AG08395 (cell line): ENCODE data around the gene GLI1.
"Not testable (repeated sequence)": the region's sequence is repeated elsewhere in the genome, so short reads cannot be mapped to it uniquely, and the experiment has no call there.

ENCODE experiments used
- DNase-seq: peaks from one replicate; pipeline ENCODE4 v3.0.0; 2012; ENCODE audit warnings: mixed read lengths, low spot score

Gene GLI1

GRCh38 chr12:57441846-57442427 lies 17.6 kb upstream of the GLI1 start:
- no peak for DNase-seq

DNA sequence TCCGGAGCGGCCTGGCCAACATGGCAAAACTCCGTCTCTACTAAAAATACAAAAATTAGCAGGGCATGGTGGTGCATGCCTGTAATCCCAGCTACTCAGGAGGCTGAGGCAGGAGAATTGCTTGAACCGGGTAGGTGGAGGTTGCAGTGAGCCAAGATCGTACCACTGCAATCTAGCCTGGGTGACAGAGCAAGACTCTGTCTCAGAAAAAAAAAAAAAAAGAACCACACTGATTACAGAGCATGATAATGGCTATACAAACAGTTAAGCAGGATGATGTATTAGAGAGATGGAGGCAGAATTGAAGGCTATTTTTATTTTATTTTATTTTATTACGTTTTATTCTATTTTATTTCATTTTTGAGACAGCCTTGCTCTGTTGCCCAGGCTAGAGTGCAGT lies 15.2 kb upstream of the GLI1 start:
- DNase-seq, result not testable (repeated sequence)

- DNase-seq, result no peak
Measured at GRCh38 chr12:57444744-57445143, 14.8 kb upstream of the GLI1 start.

DNA sequence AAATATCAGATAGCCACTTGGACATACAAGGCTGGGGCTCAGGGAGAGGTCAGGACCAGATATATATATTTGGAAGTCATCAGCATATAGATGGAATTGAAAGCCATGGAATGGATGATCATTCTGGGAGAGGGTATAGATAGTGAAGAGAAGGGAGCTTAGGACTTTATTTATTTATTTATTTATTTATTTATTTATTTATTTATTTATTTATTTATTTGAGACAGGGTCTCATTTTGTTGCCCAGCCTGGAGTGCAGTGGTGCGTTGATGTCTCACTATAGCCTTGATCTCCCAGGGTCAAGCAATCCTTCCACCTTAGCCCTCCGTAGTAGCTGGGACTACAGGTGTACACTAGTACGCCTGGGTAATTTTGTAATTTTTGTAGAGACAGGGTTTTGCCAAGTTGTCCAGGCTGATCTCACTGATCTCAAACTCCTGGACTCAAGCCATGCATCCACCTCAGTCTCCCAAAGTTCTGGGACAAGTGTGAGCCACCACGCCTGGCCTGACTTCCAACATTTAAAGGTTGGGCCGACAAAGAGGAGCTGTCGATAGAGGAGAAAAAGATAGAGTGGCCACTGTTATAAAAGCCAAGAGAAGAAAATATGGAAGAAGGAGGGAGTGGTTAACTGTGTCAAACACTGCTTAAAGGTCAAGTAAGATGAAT lies 13.2 kb upstream of the GLI1 start:
- DNase-seq, result no peak

DNA sequence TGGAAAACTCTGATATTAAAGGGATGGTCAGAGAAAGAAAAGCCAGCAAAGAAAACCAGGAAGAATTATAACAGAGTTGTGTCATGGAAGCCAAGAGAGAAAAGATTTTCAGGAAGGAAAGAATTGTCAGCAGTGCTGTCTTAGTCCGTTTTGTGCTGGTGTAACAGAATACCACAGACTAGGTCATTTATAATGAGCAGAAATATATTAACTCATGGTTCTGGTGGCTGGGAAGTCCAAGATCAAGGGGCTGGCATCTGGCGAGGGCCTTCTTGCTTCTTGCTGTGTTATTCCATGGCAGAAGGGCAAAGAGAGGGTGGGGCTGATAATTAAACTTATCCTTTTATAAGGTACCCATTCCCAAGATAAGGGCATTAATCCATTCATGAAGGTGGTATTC lies 10.9 kb upstream of the GLI1 start:
- DNase-seq, result no peak

GRCh38 chr12:57449375-57449774 lies 10.2 kb upstream of the GLI1 start:
- no peak for DNase-seq

GRCh38 chr12:57450057-57450456 lies 9.5 kb upstream of the GLI1 start:
- no peak for DNase-seq

DNA sequence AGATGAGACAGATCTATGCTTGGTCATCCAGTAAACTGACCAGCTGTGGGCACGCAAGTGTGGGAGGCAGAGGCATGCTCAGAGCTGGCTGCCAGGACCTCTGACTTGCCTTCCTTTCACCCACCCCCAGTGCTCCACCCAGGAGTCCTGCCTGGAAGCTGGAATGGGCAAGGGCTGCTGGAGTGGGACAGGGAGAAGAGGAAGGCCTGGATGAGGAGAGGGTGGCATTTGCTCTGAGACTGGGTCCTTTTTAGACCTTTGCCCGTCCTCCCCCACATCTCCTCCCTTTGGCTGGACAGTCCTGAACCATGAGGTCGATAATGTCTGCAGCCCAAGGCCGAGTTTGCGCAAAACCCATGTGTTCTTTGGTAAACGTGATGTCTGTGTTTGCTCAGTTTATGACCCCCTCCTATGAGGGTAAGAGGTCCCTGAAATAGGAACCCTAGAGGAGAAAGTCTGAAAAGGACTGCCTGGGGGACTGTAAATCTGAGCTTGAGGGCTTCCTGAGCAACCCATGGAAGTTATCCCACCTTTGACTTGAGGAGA lies 8.3 kb upstream of the GLI1 start:
- no peak for DNase-seq

DNA sequence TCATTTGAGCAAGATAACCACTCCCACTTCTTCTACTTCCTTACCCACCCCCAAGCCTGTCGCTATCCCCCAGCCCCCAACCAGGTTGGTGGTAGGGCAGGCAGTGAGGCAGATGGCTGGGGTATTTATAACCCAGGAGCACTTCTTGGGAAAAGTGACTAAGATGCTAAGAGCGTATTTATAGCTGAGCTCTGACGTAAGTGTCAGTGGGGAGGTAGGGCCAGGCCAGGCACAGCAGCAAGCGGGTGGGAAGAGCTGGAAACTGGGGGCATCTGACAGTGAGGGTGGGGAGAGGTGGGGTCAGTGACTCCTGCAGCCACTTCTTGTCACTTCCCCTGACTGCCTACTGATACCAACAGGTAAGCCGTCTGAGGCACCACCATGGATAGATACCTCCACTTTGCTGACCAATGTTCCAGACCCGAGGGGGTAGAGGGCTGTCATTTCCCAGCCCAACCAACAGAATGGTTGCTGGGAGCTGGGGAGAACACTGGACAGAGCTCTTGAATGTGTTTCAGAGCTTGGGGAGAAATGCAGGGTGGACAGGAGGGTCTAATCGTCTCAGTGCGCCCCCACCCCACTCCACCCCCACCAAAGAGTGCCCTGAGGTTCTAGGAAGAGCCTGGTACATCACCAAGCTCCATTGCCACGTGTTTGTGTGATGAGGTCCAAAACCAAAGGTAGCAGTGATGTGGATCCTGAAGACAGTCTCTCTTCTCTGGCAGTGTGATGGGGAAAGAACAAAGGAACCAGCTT lies 7.2 kb upstream of the GLI1 start:
- DNase-seq, result peak; percentile 75

- DNase-seq, result peak; percentile 78
Measured at GRCh38 chr12:57452937-57453509, 6.6 kb upstream of the GLI1 start.

GRCh38 chr12:57454213-57454565 lies 5.4 kb upstream of the GLI1 start:
- no peak for DNase-seq

DNA sequence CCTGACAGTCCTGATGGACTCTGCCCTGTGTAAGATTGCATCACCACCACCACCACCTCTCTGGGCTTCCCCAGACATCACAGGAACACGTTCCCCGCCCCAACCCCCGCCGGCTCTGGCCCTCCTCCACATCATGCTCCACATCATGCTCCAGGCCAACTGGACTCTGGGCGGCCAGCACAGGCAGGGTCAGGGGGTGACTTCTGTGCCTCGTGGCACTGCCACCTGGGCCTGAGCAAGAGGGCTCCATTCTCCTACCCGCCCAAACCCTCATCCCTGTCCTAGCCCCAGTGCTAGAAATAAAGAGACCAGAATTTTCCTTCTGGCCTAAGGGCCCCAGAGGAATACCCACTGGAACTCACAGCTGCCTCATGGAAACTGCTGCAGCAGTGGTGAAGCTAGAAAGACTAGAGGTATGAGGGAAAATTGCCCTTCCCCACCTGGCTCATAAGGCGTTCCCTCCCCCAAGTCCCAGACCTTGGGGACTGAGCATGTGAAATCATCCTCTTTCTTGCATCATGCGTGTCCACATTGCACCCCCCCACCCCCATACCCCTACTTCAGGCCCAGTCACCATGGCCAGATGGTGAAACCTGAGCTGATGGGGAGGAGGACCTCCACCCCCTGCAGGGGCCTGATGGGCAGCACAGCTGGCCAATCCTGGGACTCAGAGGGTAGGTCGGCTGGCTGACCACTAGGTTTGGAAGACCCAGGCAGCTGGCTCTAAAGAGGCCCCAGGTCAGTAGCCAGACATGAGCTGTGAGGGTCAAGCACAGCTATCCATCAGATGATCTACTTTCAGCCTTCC lies 4.8 kb upstream of the GLI1 start, which contains the start of gene INHBE:
Gene INHBE (plus strand): TSS at position 742 of the 808 bp plus-strand sequence. CDS start 230 bp downstream, outside the sequence.
- DNase-seq, result peak; percentile 40

DNA sequence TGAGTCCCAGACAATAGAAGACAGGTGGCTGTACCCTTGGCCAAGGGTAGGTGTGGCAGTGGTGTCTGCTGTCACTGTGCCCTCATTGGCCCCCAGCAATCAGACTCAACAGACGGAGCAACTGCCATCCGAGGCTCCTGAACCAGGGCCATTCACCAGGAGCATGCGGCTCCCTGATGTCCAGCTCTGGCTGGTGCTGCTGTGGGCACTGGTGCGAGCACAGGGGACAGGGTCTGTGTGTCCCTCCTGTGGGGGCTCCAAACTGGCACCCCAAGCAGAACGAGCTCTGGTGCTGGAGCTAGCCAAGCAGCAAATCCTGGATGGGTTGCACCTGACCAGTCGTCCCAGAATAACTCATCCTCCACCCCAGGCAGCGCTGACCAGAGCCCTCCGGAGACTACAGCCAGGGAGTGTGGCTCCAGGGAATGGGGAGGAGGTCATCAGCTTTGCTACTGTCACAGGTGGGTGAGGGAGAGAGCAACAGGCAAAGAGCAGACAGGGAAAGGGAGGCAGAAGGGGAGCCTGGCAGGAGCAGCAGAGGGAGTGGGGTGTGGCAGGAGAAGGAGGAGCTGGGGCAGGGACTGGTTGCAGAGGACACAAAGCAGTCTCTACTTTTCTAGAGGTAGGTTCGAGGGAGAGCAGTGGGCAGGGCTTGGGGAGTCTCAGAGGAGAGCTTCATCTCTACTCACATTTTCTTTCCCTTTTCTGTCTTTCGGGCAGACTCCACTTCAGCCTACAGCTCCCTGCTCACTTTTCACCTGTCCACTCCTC lies 4.0 kb upstream of the GLI1 start:
- DNase-seq, result no peak

DNA sequence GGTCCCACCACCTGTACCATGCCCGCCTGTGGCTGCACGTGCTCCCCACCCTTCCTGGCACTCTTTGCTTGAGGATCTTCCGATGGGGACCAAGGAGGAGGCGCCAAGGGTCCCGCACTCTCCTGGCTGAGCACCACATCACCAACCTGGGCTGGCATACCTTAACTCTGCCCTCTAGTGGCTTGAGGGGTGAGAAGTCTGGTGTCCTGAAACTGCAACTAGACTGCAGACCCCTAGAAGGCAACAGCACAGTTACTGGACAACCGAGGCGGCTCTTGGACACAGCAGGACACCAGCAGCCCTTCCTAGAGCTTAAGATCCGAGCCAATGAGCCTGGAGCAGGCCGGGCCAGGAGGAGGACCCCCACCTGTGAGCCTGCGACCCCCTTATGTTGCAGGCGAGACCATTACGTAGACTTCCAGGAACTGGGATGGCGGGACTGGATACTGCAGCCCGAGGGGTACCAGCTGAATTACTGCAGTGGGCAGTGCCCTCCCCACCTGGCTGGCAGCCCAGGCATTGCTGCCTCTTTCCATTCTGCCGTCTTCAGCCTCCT lies 3.4 kb upstream of the GLI1 start:
- DNase-seq, result no peak

DNA sequence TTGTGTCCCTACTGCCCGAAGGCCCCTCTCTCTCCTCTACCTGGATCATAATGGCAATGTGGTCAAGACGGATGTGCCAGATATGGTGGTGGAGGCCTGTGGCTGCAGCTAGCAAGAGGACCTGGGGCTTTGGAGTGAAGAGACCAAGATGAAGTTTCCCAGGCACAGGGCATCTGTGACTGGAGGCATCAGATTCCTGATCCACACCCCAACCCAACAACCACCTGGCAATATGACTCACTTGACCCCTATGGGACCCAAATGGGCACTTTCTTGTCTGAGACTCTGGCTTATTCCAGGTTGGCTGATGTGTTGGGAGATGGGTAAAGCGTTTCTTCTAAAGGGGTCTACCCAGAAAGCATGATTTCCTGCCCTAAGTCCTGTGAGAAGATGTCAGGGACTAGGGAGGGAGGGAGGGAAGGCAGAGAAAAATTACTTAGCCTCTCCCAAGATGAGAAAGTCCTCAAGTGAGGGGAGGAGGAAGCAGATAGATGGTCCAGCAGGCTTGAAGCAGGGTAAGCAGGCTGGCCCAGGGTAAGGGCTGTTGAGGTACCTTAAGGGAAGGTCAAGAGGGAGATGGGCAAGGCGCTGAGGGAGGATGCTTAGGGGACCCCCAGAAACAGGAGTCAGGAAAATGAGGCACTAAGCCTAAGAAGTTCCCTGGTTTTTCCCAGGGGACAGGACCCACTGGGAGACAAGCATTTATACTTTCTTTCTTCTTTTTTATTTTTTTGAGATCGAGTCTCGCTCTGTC lies 2.7 kb upstream of the GLI1 start:
- no peak for DNase-seq

- no peak for DNase-seq
Measured at GRCh38 chr12:57458665-57459054, 925 bp upstream of the GLI1 start.

DNA sequence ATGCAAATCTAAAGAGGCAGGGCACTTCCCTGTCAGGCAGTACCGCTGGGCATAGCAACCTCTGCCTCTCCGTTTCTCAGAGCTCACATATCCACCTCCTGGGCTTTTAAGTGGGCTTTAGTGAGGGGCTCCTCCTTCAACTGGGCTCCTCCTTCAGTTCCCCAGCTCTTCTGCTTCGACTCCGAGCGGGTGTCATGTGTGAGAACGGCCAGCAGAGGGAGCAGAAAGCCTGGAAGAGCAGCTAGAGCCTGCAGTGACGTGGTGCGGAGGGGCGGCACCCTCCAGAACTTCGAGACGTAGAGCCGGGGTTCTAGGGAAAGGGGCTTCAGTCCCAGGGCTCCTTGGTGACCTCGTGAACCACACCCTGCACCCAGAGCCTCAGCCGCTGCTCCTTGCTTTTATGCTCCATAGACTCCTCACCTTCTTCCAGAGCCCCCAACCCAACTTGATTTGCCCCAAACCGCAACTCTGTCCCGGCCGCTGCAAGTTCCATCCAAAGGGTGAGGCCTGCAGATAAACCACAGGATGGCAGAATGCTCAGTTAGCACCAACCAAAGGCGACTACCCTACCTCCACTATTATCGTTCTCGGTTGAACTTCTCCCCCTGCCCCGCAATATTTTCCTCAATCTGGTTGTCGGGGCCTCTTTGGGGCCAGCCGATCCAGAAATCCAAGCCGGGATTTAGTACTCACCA lies 383 bp upstream of the GLI1 start:
- DNase-seq, result peak; percentile 86

DNA sequence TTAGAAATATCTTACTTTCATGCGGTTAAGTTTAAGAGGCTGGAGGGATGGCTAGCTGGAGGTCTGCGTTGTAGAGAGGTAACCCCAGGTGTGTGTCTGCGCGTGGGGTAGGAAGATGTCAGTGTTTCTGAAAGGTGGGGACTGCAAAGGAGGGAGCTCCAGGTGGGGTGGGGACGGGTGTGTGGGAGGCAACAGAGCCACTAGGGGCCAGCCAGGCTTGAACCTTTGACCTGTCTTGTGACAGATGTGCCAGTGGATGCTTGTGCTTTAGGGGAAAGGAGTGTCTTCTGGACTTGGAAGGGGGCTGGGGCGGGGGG lies 841 bp downstream of the GLI1 start:
- DNase-seq, result no peak

- no peak for DNase-seq
Measured at GRCh38 chr12:57460841-57461275, 1.3 kb downstream of the GLI1 start.
